Adipocyte (in vitro differentiated cells): ENCODE results near the gene BLTP2.

Source experiments
- DNase-seq: peaks from one replicate; pipeline ENCODE4 v3.0.0-alpha.2; 2015; ENCODE audit warnings: low read depth
- H3K27me3 ChIP-seq: replicated peaks from 2 replicates; pipeline ENCODE4 v1.7.0; 2013; ENCODE audit warnings: mild to moderate bottlenecking, low read length, moderate library complexity; ENCODE audit not compliant: control insufficient read depth, insufficient read depth
- H3K36me3 ChIP-seq: 2 replicates; pipeline ENCODE4 v1.7.0; 2013; ENCODE audit warnings: low read length, mild to moderate bottlenecking, moderate library complexity; ENCODE audit not compliant: control insufficient read depth, insufficient read depth, severe bottlenecking
- H3K4me1 ChIP-seq: 2 replicates; pipeline ENCODE4 v1.7.0; 2013; ENCODE audit warnings: mild to moderate bottlenecking, low read length, moderate library complexity; ENCODE audit not compliant: control insufficient read depth, insufficient read depth
- H3K4me3 ChIP-seq: 2 replicates; pipeline ENCODE4 v1.7.0; 2013; ENCODE audit warnings: mild to moderate bottlenecking, low read length, moderate library complexity
- H3K9ac ChIP-seq: 2 replicates; pipeline ENCODE4 v1.7.0; 2013; ENCODE audit warnings: mild to moderate bottlenecking, low read length, moderate library complexity
- H3K9me3 ChIP-seq: 2 replicates; pipeline ENCODE4 v1.7.0; 2013; ENCODE audit warnings: mild to moderate bottlenecking, low read length, moderate library complexity; ENCODE audit not compliant: control insufficient read depth

Gene BLTP2

DNA sequence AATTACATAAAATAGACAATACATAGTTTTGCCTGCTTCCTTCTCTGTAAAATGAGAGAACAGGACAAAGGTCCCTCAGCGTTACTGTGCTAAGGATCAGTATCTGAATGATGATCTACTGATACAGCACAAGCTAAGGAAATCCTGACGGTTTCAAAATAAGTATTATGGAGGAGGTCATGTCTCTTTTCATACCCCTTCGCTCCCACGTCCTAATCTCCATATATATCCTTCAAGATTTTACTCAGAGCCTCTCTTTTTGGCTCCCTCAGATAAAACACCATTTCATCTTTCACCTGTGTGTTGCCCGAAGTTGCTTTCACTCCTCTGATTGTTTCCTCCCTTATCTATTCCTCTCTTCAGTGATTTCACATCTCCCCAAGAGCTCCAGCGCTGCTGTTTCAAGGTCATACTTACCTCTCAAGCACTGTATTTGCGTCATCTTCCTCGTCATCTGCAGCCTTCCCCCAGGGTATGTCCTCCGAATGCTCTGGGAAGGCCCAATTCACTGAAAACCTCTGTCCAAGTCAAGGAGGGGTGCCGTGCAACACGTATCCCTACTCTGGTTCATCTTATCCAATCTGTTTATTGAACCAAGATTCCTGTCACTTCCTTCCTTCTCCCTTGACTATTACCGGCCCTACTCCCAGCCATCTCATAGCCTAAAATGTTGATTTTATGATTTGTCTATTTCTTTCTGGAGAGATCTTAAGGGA, 1.2 kb upstream of the BLTP2 start:
- H3K4me1 ChIP-seq: peaks cover 22% of the 10 kb centered on the region
- no peaks in the 10 kb centered on the region for H3K27me3 ChIP-seq
- peak overlapping the region; percentile 95 for H3K4me3 ChIP-seq
- peak overlapping the region; percentile 91 for H3K9ac ChIP-seq
- DNase-seq: no peak
- H3K9me3 ChIP-seq: no peaks in the 10 kb centered on the region
- peaks cover 41% of the 10 kb centered on the region for H3K36me3 ChIP-seq

DNA sequence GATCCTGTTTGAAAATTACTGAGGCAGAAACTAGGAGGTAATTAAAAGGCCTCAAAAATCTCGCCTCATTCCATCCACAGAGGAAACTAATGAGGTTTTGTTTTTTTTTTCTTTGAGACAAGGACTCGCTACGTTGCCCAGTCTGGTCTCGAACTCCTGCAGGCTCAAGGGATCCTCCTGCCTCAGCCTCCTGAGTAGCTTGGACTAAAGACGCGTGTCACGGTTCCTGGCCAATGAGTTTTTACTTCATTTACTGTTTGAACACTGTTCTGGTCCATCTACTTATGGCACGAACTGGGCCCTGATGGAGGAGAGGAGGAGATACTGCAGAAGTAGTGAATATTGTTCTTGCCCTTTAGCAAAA, 600 bp upstream of the BLTP2 start:
- H3K4me3 ChIP-seq: peak overlapping the region; percentile 95
- H3K27me3 ChIP-seq: no peaks in the 10 kb centered on the region
- DNase-seq: no peak
- peak overlapping the region; percentile 91 for H3K9ac ChIP-seq
- peaks cover 22% of the 10 kb centered on the region for H3K4me1 ChIP-seq
- H3K36me3 ChIP-seq: peaks cover 42% of the 10 kb centered on the region
- H3K9me3 ChIP-seq: no peaks in the 10 kb centered on the region

DNA sequence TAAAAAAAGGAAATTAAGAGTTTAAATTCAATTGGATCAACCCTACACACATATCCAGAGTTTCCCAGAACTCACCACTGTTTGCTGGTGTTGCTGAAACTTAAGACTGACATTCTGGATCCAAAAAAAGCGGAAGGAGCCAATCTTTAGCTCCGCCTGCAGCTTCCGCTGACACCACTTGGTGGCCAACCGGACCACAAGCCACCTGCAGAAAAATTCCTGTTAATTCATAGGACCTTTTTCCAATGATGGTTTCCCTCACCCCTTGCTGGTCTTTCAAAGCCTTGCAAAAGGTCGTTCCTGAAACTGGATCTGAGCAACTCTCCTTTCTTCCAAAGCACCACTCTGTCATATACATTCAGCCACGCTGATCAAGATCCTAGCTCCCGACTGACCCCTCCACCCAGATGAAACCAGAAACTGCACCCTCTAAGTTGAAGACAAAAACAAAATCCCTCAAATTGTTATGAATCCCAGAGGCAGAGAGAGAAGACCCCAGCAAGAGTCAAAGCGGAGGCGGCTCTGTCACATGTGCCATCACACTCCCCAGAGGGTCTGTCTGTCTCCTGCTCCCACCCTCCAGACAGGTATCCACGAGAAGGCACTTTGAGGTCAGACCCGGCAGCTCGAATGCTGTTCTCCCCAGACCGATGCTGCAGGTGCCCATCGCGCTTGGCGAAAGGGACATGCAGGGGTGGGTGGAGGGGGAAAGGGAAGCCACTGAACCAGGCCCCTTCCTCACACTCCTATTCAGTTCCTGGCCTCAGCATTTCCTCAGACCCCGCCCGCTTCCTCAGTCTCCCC, 773 bp downstream of the BLTP2 start:
- peaks cover 49% of the 10 kb centered on the region for H3K36me3 ChIP-seq
- H3K4me1 ChIP-seq: peaks cover 22% of the 10 kb centered on the region
- DNase-seq: peak; percentile 82
- peak overlapping the region; percentile 91 for H3K9ac ChIP-seq
- H3K27me3 ChIP-seq: no peaks in the 10 kb centered on the region
- H3K4me3 ChIP-seq: peak overlapping the region; percentile 95
- no peaks in the 10 kb centered on the region for H3K9me3 ChIP-seq

DNA sequence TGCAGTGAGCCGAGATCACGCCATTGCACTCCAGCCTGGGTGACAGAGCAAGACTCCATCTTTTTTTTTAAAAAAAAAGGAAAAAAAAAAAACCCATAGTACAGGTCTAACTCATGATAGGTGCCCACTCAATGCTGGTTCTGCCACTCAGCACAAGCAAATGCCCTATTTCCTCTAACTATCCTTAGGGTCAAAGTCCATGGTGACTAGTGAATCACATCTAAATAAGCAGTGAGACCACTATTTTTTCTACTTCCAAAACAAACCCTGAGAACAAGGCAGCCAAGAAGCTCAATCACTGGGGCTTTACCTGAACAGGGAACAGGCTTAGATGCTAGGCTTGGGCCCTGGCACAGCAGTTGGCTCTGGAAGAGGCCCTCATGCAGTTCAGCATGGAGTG, 3.4 kb downstream of the BLTP2 start:
- Histone ChIP-seq H3K4me1 (peaks cover 20% of the 10 kb centered on the region), H3K36me3 (peaks cover 64% of the 10 kb centered on the region), H3K9me3 (no peaks in the 10 kb centered on the region), H3K4me3 (no peak overlapping the region), H3K27me3 (no peaks in the 10 kb centered on the region), H3K9ac (no peak overlapping the region)
- DNase-seq: no peak

DNA sequence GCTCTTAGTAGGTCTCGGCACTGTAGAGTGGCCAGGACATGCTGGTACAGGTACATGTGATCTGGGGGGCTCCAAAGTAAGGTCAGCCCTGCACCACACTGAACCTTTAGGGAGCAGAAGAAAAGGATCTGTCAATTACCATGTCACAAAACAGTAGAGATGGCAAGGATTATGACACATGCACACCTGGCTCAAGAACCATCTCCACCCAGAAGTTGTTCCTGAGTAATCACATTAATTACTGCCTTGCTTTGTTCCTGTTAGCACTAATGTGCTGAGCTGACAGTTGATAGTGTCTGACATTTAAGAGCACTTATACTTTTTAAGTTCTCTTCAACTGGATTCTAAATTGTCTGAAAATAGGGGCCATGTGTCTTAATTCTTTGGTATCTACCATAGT, 9.5 kb downstream of the BLTP2 start:
- no peak for DNase-seq
- H3K9me3 ChIP-seq: no peaks in the 10 kb centered on the region

DNA sequence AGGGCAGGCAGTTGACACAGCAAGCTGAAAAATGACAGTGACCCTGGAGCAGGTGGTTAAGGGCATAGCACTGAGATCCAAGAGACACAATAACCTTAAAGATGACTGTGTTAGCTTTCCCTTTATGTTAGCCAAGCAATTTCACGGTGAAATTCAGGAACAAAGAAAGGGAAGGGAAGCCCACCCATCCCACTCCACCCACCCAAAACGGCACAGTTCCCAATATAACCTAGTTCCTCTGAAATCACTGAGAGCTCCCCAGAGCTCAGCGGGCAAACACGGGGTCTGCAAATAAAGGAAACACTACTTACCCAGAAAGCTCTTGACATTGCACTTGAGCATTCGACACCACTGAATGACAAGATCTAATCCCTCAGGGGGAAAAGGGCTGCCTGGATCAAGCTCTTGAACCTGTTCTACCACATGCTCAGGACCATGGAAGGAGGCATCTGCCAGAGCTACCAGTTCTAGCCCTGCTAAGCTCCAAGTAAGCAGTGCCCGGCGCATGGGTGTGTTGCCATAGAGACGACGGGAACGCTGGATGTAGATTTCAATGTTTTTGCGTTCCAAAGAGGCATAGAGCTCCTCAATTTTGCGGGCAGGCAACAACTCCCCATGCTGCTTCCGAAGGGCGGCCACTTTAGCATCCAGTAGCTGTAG, 10.6 kb downstream of the BLTP2 start:
- Histone ChIP-seq H3K36me3 (peaks cover 95% of the 10 kb centered on the region), H3K27me3 (no peaks in the 10 kb centered on the region), H3K4me3 (no peak overlapping the region), H3K9me3 (no peaks in the 10 kb centered on the region), H3K4me1 (no peaks in the 10 kb centered on the region), H3K9ac (no peak overlapping the region)
- DNase-seq: no peak

More for the DNA sequence above, 9.5 kb downstream of the BLTP2 start:
- Histone ChIP-seq H3K4me1 (no peaks in the 10 kb centered on the region), H3K9ac (no peak overlapping the region), H3K27me3 (no peaks in the 10 kb centered on the region), H3K4me3 (no peak overlapping the region), H3K36me3 (peaks cover 98% of the 10 kb centered on the region)

DNA sequence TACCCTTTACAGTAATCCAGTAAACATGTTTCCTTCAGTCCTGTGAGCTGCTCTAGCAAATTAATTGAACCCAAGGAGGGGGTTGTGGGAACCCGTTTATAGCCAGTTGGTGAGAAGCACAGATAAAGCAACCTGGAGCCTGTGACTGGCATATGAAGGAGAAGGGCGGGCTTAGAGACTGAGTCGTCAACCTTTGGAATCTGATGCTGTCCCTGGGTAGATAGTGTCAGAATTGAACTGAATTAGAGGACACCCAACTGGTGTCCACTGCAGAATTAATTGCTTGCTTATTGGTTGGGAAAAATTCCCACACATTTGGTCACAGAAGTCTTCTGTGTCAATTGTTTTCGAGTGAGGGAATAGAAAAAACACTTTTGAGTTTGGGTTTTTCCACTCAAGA, 18.1 kb downstream of the BLTP2 start:
- DNase-seq: no peak
- H3K4me3 ChIP-seq: no peak overlapping the region
- H3K36me3 ChIP-seq: peaks cover 69% of the 10 kb centered on the region
- H3K9me3 ChIP-seq: no peaks in the 10 kb centered on the region
- H3K27me3 ChIP-seq: no peaks in the 10 kb centered on the region
- no peaks in the 10 kb centered on the region for H3K4me1 ChIP-seq
- no peak overlapping the region for H3K9ac ChIP-seq

DNA sequence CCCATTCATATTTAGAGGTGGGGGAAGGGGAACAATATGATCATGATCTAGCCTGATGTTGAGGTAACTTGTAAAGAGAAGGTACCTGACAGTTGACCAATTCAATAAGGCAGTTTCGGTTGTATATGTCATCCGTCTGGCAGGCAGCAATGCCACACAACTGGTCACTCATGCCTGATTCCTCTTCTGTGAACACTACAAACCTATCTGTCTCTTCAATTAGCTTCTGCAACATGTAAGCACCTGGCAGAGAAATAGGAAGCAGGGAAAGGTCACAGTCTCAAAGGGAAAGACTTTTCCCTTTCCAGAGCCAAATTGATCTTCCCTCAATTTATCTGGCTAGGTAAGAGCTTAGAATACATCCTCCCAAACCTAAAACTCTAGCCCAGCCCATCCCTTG, 20.8 kb downstream of the BLTP2 start:
- Histone ChIP-seq H3K9me3 (no peaks in the 10 kb centered on the region), H3K4me3 (no peak overlapping the region), H3K4me1 (no peaks in the 10 kb centered on the region), H3K36me3 (peaks cover 76% of the 10 kb centered on the region), H3K27me3 (no peaks in the 10 kb centered on the region), H3K9ac (no peak overlapping the region)
- DNase-seq: no peak

DNA sequence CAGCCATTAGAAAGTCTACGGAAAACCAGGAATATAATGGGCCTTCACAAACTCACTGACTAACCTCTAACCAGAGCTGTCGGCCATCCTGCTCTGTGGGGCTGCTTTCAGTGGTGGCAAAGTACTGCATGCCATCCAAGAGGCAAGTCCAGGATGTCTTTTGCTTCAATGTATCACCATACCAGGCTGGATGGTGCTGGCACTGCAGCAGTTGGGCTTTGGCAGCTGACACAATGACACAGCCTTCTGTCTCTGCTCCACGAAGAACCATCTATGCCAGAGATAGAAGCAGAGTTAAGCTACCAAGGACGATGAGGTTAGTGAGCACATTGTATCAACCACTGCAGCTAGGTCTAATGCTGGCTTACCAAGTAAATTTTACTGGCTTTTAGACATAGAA, 21.3 kb downstream of the BLTP2 start:
- DNase-seq: no peak

DNA sequence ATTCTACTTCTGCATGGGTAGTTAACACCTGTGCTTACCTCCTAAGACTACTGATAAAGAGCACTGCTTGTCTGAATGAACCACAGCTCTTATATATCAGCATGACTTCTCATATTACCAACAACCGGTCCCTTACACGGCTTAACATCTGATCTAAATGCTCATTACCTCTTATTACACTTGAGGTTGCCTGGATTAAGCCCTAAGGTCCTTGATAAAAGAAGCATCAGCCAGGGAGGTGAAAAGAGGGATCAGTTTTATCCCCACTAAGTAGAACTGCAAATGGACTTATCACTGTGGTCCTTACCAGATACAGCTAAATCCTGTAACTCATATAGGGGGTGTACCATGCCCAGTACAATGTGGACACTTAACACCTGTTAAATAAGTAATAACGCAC, 22.8 kb downstream of the BLTP2 start:
- no peaks in the 10 kb centered on the region for H3K4me1 ChIP-seq
- H3K27me3 ChIP-seq: no peaks in the 10 kb centered on the region
- no peak for DNase-seq
- peaks cover 87% of the 10 kb centered on the region for H3K36me3 ChIP-seq
- H3K4me3 ChIP-seq: no peak overlapping the region
- no peaks in the 10 kb centered on the region for H3K9me3 ChIP-seq
- no peak overlapping the region for H3K9ac ChIP-seq

More for the DNA sequence above, 21.3 kb downstream of the BLTP2 start:
- Histone ChIP-seq H3K27me3 (no peaks in the 10 kb centered on the region), H3K9me3 (no peaks in the 10 kb centered on the region), H3K4me1 (no peaks in the 10 kb centered on the region), H3K4me3 (no peak overlapping the region), H3K36me3 (peaks cover 81% of the 10 kb centered on the region), H3K9ac (no peak overlapping the region)

DNA sequence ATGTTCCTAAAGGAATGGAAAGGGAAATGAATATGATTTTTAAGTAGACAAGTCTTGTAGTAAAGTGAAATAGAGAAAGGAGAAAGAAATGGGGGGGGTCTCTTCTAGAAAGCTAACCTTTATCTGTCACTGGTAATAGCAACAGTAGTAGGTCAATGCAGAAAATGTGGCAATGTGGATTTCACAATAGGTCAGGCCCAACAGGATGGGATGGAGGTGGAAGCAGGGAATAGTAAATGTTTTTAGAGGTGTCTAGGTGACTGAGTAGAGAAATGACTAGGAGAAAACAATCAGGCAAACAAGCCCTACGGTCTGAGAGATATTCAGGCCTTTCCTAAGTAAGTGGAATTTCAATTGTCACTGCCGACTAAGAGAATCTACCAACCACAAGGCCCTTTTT, 24.9 kb downstream of the BLTP2 start:
- no peak for DNase-seq
- Histone ChIP-seq H3K9ac (no peak overlapping the region), H3K27me3 (no peaks in the 10 kb centered on the region), H3K4me1 (no peaks in the 10 kb centered on the region), H3K4me3 (no peak overlapping the region), H3K9me3 (no peaks in the 10 kb centered on the region), H3K36me3 (peaks cover 98% of the 10 kb centered on the region)
